Measurements from ENCODE around the gene REPIN1. TPM values are rescaled to one million over a fixed set of nuclear protein-coding genes. Genes with fewer than 3 reads are reported as not detected.

The REPIN1 gene
- total and polyA plus RNA-seq, 2 donors (not counting 1 experiment from before 2014, with no cell fraction given) = 165 to 190 TPM

GRCh38 chr7:150357270-150357669, 11.4 kb upstream of the REPIN1 start:
- CTCF ChIA-PET = interaction anchor here (0.6 to 4.9 kb wide), 16 partner anchors 11 to 244 kb away, joined by 3 to 71 read pairs (median 8); partner anchors contain the start of gene REPIN1
- Histone ChIP-seq H3K9ac (ENCODE audit: low read length) (no peak overlapping the region), H3K79me2 (ENCODE audit: control insufficient read depth, insufficient read depth, low read length) (no peaks in the 10 kb centered on the region), H3K4me1 (ENCODE audit: control insufficient read depth in 2 of 2, insufficient read depth in 2 of 2, low read length in 2 of 2) (peaks cover 14 to 23% of the 10 kb centered on the region in 2 donors), H3K27ac (ENCODE audit: low read length in 2 of 2) (no peak overlapping the region), H2AFZ (ENCODE audit: insufficient read depth, low read depth, low read length, poor library complexity, severe bottlenecking) (peak overlapping the region; percentile 8), H3K4me3 (ENCODE audit: control extremely low read depth in 1 of 5, extremely low read depth in 1 of 5, insufficient read depth in 1 of 5, low read depth in 2 of 5, low read length in 4 of 5) (no peak overlapping the region), H3K36me3 (replicated peaks in 1 of 2; ENCODE audit: control extremely low read depth in 1 of 2, control insufficient read depth in 1 of 2, extremely low read depth in 1 of 2, insufficient read depth in 2 of 2, low read length in 1 of 2) (no peaks in the 10 kb centered on the region), H3K4me2 (replicated peaks; ENCODE audit: low read depth, low read length, poor library complexity, severe bottlenecking) (peak overlapping the region; percentile 30), H3K9me3 (ENCODE audit: control extremely low read depth in 1 of 3, control insufficient read depth in 2 of 3, insufficient read depth in 1 of 3, low read length in 2 of 3) (no peaks in the 10 kb centered on the region), H3K27me3 (replicated peaks in 1 of 4; ENCODE audit: control extremely low read depth in 1 of 4, control insufficient read depth in 3 of 4, insufficient read depth in 4 of 4, low read length in 3 of 4) (no peaks in the 10 kb centered on the region), H4K20me1 (ENCODE audit: control insufficient read depth, insufficient read depth, low read length, poor library complexity, severe bottlenecking) (no peaks in the 10 kb centered on the region)
- WGBS (ENCODE audit: insufficient coverage) = 2% methylated on average over 6 of the region's 9 CpGs
- Mint-ChIP-seq H3K9me3 (ENCODE audit: insufficient read depth) (no peaks in the 10 kb centered on the region), H3K27ac (peak overlapping the region; percentile 74), H3K4me3 (peak overlapping the region; percentile 62), H3K4me1 (peaks cover 28% of the 10 kb centered on the region), H3K27me3 (no peaks in the 10 kb centered on the region)
- ATAC-seq (ENCODE audit: low read depth) (peak; percentile 69), DNase-seq (peak; percentile 73)
- no peak for TF ChIP-seq EZH2 (IDR thresholded peaks at IDR 0.05; ENCODE audit: borderline replicate concordance, insufficient read depth, low read depth, low read length, poor library complexity, severe bottlenecking)
- TF ChIP-seq, protein P1, sequence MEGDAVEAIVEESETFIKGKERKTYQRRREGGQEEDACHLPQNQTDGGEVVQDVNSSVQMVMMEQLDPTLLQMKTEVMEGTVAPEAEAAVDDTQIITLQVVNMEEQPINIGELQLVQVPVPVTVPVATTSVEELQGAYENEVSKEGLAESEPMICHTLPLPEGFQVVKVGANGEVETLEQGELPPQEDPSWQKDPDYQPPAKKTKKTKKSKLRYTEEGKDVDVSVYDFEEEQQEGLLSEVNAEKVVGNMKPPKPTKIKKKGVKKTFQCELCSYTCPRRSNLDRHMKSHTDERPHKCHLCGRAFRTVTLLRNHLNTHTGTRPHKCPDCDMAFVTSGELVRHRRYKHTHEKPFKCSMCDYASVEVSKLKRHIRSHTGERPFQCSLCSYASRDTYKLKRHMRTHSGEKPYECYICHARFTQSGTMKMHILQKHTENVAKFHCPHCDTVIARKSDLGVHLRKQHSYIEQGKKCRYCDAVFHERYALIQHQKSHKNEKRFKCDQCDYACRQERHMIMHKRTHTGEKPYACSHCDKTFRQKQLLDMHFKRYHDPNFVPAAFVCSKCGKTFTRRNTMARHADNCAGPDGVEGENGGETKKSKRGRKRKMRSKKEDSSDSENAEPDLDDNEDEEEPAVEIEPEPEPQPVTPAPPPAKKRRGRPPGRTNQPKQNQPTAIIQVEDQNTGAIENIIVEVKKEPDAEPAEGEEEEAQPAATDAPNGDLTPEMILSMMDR (IDR thresholded peaks at IDR 0.05) = no peak
- intact Hi-C loops (cut with micrococcal nuclease) = loop anchor here (1.0 to 5.0 kb wide), 3 partner anchors 9 to 48 kb away; partner anchors contain the start of genes ACTR3C and LRRC61
- POLR2A ChIA-PET = interaction anchor here (0.5 to 1.3 kb wide), 3 partner anchors 9 to 648 kb away, joined by 3 read pairs; no protein-coding TSS in a partner anchor

DNA sequence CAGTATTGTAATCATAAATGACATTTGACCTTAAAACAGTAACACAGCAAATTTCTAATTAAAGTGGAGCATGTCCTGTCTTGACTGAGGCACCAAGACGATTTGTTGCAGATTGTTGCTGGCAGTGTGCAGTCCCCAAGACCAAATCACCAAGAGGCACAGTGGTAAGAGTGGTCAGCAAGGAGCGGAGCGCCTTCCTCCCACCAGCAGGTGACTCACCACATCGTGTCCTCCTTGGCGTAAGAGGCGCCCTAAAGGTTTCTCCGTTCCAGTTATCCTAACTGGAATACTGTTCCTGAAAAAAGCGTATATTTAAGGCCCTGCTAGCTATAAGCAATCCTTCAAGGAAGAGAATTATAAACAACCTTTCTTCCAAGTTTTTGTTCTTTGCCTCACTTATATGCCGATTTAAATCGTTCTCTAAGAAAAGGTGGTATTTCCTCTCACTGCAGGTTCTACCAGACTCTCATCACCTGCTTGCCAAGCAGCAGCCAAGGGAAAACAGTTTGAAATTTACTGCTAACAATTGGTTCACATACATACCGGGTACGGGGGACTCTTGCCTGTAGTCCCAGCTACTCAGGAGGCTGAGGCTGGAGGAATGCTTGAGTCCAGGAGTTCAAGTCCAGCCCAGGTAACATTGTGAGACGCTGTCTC, 10.7 kb upstream of the REPIN1 start:
- Histone ChIP-seq H3K9ac (ENCODE audit: low read length) (no peak overlapping the region), H2AFZ (ENCODE audit: insufficient read depth, low read depth, low read length, poor library complexity, severe bottlenecking) (peak overlapping the region; percentile 8), H3K4me3 (ENCODE audit: control extremely low read depth in 1 of 5, extremely low read depth in 1 of 5, insufficient read depth in 1 of 5, low read depth in 2 of 5, low read length in 4 of 5) (no peak overlapping the region), H3K27ac (ENCODE audit: low read length in 2 of 2) (no peak overlapping the region), H3K36me3 (replicated peaks in 1 of 2; ENCODE audit: control extremely low read depth in 1 of 2, control insufficient read depth in 1 of 2, extremely low read depth in 1 of 2, insufficient read depth in 2 of 2, low read length in 1 of 2) (no peaks in the 10 kb centered on the region), H3K79me2 (ENCODE audit: control insufficient read depth, insufficient read depth, low read length) (no peaks in the 10 kb centered on the region), H3K27me3 (replicated peaks in 1 of 4; ENCODE audit: control extremely low read depth in 1 of 4, control insufficient read depth in 3 of 4, insufficient read depth in 4 of 4, low read length in 3 of 4) (no peaks in the 10 kb centered on the region), H3K9me3 (ENCODE audit: control extremely low read depth in 1 of 3, control insufficient read depth in 2 of 3, insufficient read depth in 1 of 3, low read length in 2 of 3) (no peaks in the 10 kb centered on the region), H3K4me2 (replicated peaks; ENCODE audit: low read depth, low read length, poor library complexity, severe bottlenecking) (peak overlapping the region; percentile 30), H3K4me1 (ENCODE audit: control insufficient read depth in 2 of 2, insufficient read depth in 2 of 2, low read length in 2 of 2) (peaks cover 18 to 26% of the 10 kb centered on the region in 2 donors), H4K20me1 (ENCODE audit: control insufficient read depth, insufficient read depth, low read length, poor library complexity, severe bottlenecking) (no peaks in the 10 kb centered on the region)
- H3K27me3 Mint-ChIP-seq = no peaks in the 10 kb centered on the region
- peaks cover 34% of the 10 kb centered on the region for H3K4me1 Mint-ChIP-seq
- intact Hi-C loops (cut with micrococcal nuclease) = loop anchor here (1.0 to 5.0 kb wide), 3 partner anchors 8 to 47 kb away; partner anchors contain the start of genes ACTR3C and LRRC61
- ATAC-seq (ENCODE audit: low read depth) = no peak
- POLR2A ChIA-PET = interaction anchor here (0.5 to 1.3 kb wide), 6 partner anchors 8 to 1328 kb away, joined by 3 to 7 read pairs (median 3); no protein-coding TSS in a partner anchor
- TF ChIP-seq, protein P1 (IDR thresholded peaks at IDR 0.05) = no peak
- TF ChIP-seq EZH2 (IDR thresholded peaks at IDR 0.05; ENCODE audit: borderline replicate concordance, insufficient read depth, low read depth, low read length, poor library complexity, severe bottlenecking) = no peak
- CTCF ChIA-PET = interaction anchor here (0.6 to 4.9 kb wide), 12 partner anchors 10 to 243 kb away, joined by 3 to 59 read pairs (median 6); partner anchors contain the start of gene REPIN1
- 85% methylated on average over 11 of the region's 13 CpGs for WGBS (ENCODE audit: insufficient coverage)
- peak overlapping the region; percentile 62 for H3K4me3 Mint-ChIP-seq
- H3K27ac Mint-ChIP-seq = peak overlapping the region; percentile 74
- no peak for DNase-seq
- no peaks in the 10 kb centered on the region for H3K9me3 Mint-ChIP-seq (ENCODE audit: insufficient read depth)
